ENCODE measurements around the gene SMIM20.
A peak's percentile ranks its signal among the peaks of the same experiment; 100 is the strongest.

- TF ChIP-seq POLR2AphosphoS5 (IDR thresholded peaks at IDR 0.05; ENCODE audit: low read depth, low read length) (no peak), SIN3A (IDR thresholded peaks at IDR 0.05; ENCODE audit: borderline replicate concordance, insufficient read depth, low read length) (0 out of 2 replicates have a peak, but pooled peaks have one; percentile 30), TAF1 (IDR thresholded peaks at IDR 0.05; ENCODE audit: borderline replicate concordance, insufficient read depth, low read length) (no peak), REST (IDR thresholded peaks at IDR 0.05; ENCODE audit: insufficient read depth in 1 of 2, low read depth in 2 of 2, low read length in 2 of 2) (no peak)
Observed at GRCh38 chr4:25928379-25929297, 14.6 kb downstream of the SMIM20 start.
